Gastrocnemius medialis (tissue), 4 donors: Measurements from ENCODE around the gene SPOCK1.

ENCODE experiments used
- CTCF ChIP-seq, 5 experiments: fragments of 450-650 bp in 3 of 5; fragments of 200-600 bp in 2 of 5; sonication (generic) in 2 of 5; IDR thresholded peaks in 4 of 5; conservative IDR thresholded peaks in 1 of 5; 1 replicate in 4 of 5; 2 replicates in 1 of 5; pipeline ENCODE4 v1.5.1; 2016 to 2019; ENCODE audit warnings: antibody characterized with exemption in 5 of 5, mild to moderate bottlenecking in 3 of 5, moderate library complexity in 3 of 5
- POLR2A ChIP-seq, 2 donors: fragments of 450-650 bp; IDR thresholded peaks; one replicate each; pipeline ENCODE4 v1.6.1; 2017; ENCODE audit warnings: antibody characterized with exemption in 2 of 2, mild to moderate bottlenecking in 2 of 2, moderate library complexity in 2 of 2

- no peak for TF ChIP-seq CTCF (IDR thresholded peaks at IDR 0.05 in 4 of 5, conservative IDR thresholded peaks at IDR 0.05 in 1 of 5)
- no peak for TF ChIP-seq POLR2A (IDR thresholded peaks at IDR 0.05)
Measured at GRCh38 chr5:137027758-137028157, 471.4 kb downstream of the SPOCK1 start.
